HCT116 (cell line): Measurements from ENCODE around the gene CATSPERZ. TPM values are rescaled to one million over a fixed set of nuclear protein-coding genes. Genes with fewer than 3 reads are reported as not detected.
"Not testable (repeated sequence)": the region's sequence is repeated elsewhere in the genome, so short reads cannot be mapped to it uniquely, and the experiment has no call there.

Experiments
- ATAC-seq: fragments of 200-7000 bp; cut with Tn5 transposase; 2 replicates; pipeline ENCODE4 v1.9.1; 2020; ENCODE audit warnings: mild to moderate bottlenecking, moderate library complexity
- BruUV-seq: library from RNA; stranded (reverse); fragments of 400-500 nt; replicated peaks from 2 replicates; lab custom pipeline; 2021; lab: Mats Ljungman, UMichigan
- CTCF ChIA-PET: fragments of 300-600 bp; sonication (Branson Sonifier 250); formaldehyde crosslinking; loops from one replicate; lab custom pipeline; 2021; ENCODE audit warnings: antibody characterized with exemption; lab: Charles Lee
- POLR2A ChIA-PET: fragments of 300-600, 350-600 bp; sonication (Branson Sonifier 250); formaldehyde crosslinking; loops from one replicate; lab custom pipeline; 2021; ENCODE audit warnings: antibody characterized with exemption; lab: Charles Lee
- RAD21 ChIA-PET, 2 experiments: fragments of 300-600 bp; sonication (Branson Sonifier 250); formaldehyde crosslinking; loops; one replicate each; lab custom pipeline; 2023; ENCODE audit warnings: low total read pairs in 2 of 2; ENCODE audit not compliant: uncharacterized antibody in 2 of 2, unreplicated experiment in 2 of 2, low non-redundant PET in 1 of 2; lab: Charles Lee
- DNase-seq: peaks from one replicate; pipeline ENCODE4 v3.0.0-alpha.2; 2010; ENCODE audit warnings: low read depth, low spot score
- H2AFZ ChIP-seq: fragments of 200-600 bp; shearing (Covaris generic), sonication (generic); 2 replicates; pipeline ENCODE4 v1.6.1; 2017; ENCODE audit warnings: low read depth, mixed run types, mixed read lengths, antibody characterized with exemption, low read length; ENCODE audit not compliant: poor library complexity, severe bottlenecking
- H3K27ac ChIP-seq: 2 replicates; pipeline ENCODE4 v1.5.1; 2012; ENCODE audit warnings: low read depth, low read length
- H3K27me3 ChIP-seq: fragments of 200-600 bp; sonication (generic); 2 replicates; pipeline ENCODE4 v1.6.1; 2016; ENCODE audit warnings: mixed run types, low read length, mixed read lengths; ENCODE audit not compliant: insufficient read depth
- H3K36me3 ChIP-seq, 2 experiments: fragments of 200-500 bp in 1 of 2; fragments of 200-600 bp in 1 of 2; sonication (Bioruptor generic) in 1 of 2; sonication (generic) in 1 of 2; 2 replicates each; pipeline versions ENCODE4 v1.5.1 to v1.6.1; 2014 to 2016; ENCODE audit warnings: low read length in 2 of 2, inconsistent platforms in 1 of 2, mixed read lengths in 1 of 2, mixed run types in 1 of 2; ENCODE audit not compliant: insufficient read depth in 2 of 2, control insufficient read depth in 1 of 2
- H3K4me1 ChIP-seq, 2 experiments: fragments of 200-600 bp in 1 of 2; sonication (generic) in 1 of 2; 2 replicates each; pipeline versions ENCODE4 v1.5.1 to v1.6.1; 2012 to 2017; ENCODE audit warnings: low read length in 2 of 2, inconsistent platforms in 1 of 2, mild to moderate bottlenecking in 1 of 2, mixed read lengths in 1 of 2, mixed run types in 1 of 2, moderate library complexity in 1 of 2; ENCODE audit not compliant: insufficient read depth in 2 of 2, control insufficient read depth in 1 of 2
- H3K4me2 ChIP-seq: fragments of 200-600 bp; sonication (generic); 2 replicates; pipeline ENCODE4 v1.6.1; 2017; ENCODE audit warnings: mixed run types, low read length, mixed read lengths
- H3K4me3 ChIP-seq, 2 experiments: fragments of 200-600 bp in 1 of 2; sonication (generic) in 1 of 2; replicated peaks in 1 of 2; 2 replicates each; pipeline ENCODE4 v1.5.1; 2011 to 2016; ENCODE audit warnings: low read length in 2 of 2, control low read depth in 1 of 2, low read depth in 1 of 2, mild to moderate bottlenecking in 1 of 2, mixed read lengths in 1 of 2, mixed run types in 1 of 2
- H3K79me2 ChIP-seq: fragments of 200-600 bp; sonication (generic); 2 replicates; pipeline ENCODE4 v1.6.1; 2017; ENCODE audit warnings: mild to moderate bottlenecking, mixed run types, low read length, moderate library complexity, mixed read lengths; ENCODE audit not compliant: insufficient read depth
- H3K9ac ChIP-seq: fragments of 200-600 bp; sonication (generic); 2 replicates; pipeline ENCODE4 v1.6.1; 2016; ENCODE audit warnings: low read length, mixed read lengths
- H3K9me2 ChIP-seq: fragments of 200-600 bp; sonication (generic), shearing (Covaris generic); 2 replicates; pipeline ENCODE4 v1.6.1; 2017; ENCODE audit warnings: mixed run types, mild to moderate bottlenecking, moderate library complexity; ENCODE audit not compliant: insufficient read depth
- H3K9me3 ChIP-seq, 2 experiments: fragments of 200-500 bp in 1 of 2; fragments of 200-600 bp in 1 of 2; sonication (Bioruptor generic) in 1 of 2; sonication (generic) in 1 of 2; 2 replicates each; pipeline ENCODE4 v1.6.1; 2014 to 2017; ENCODE audit warnings: low read length in 2 of 2, mixed read lengths in 2 of 2, inconsistent platforms in 1 of 2, low read depth in 1 of 2, mild to moderate bottlenecking in 1 of 2, mixed run types in 1 of 2, moderate library complexity in 1 of 2; ENCODE audit not compliant: control insufficient read depth in 1 of 2, insufficient read depth in 1 of 2
- H4K20me1 ChIP-seq: fragments of 200-600 bp; sonication (generic), shearing (Covaris generic); 2 replicates; pipeline ENCODE4 v1.6.1; 2017; ENCODE audit warnings: mixed run types, mild to moderate bottlenecking, moderate library complexity; ENCODE audit not compliant: insufficient read depth
- CTCF ChIP-seq, 3 experiments: fragments of 200-600 bp in 1 of 3; sonication (generic) in 1 of 3; IDR thresholded peaks in 2 of 3; conservative IDR thresholded peaks in 1 of 3; 2 replicates each; pipeline ENCODE4 v1.5.1; 2012 to 2017; ENCODE audit warnings: low read depth in 2 of 3, low read length in 2 of 3, antibody characterized with exemption in 1 of 3, borderline replicate concordance in 1 of 3, control low read depth in 1 of 3, mild to moderate bottlenecking in 1 of 3, mixed read lengths in 1 of 3, mixed run types in 1 of 3, moderate library complexity in 1 of 3; ENCODE audit not compliant: insufficient read depth in 1 of 3
- MAX ChIP-seq: IDR thresholded peaks from 2 replicates; pipeline ENCODE4 v1.6.1; 2012
- POLR2AphosphoS5 ChIP-seq: IDR thresholded peaks from 2 replicates; pipeline ENCODE4 v1.6.1; 2011; ENCODE audit warnings: mild to moderate bottlenecking, low read depth, low read length, moderate library complexity
- ZFX ChIP-seq: fragments of 450-650 bp; IDR thresholded peaks from 2 replicates; pipeline ENCODE4 v1.6.1; 2017
- intact Hi-C: fragments of 100-400 bp; cut with micrococcal nuclease; formaldehyde crosslinking; loops from 2 replicates; pipeline ENCODE4 v1.10.0; 2022
- total RNA-seq: library from RNA; stranded (reverse); gene quantifications from one replicate; pipeline ENCODE4 v1.2.1, GENCODE V29; 2021; ENCODE audit not compliant: unreplicated experiment
- TF ChIP-seq, protein P1 (sequence below): IDR thresholded peaks from 2 replicates; pipeline ENCODE4 v1.6.1; 2011; ENCODE audit warnings: mild to moderate bottlenecking, low read length, moderate library complexity; ENCODE audit not compliant: insufficient replicate concordance; ENCODE audit errors: extremely low read depth

The CATSPERZ gene
- total RNA-seq, 1 experiment from 2014 or later: 1.7 TPM

- DNase-seq, H2AFZ ChIP-seq, BruUV-seq, H4K20me1 ChIP-seq, intact Hi-C loops, H3K9me2 ChIP-seq, ATAC-seq, H3K27me3 ChIP-seq, H3K9me3 ChIP-seq: not testable (repeated sequence)
- peak overlapping the region; percentile 89 for H3K9ac ChIP-seq
- POLR2A ChIA-PET: interaction anchor here (2.1 to 3.0 kb wide), 2 partner anchors 17 to 39 kb away, joined by 18 to 77 read pairs; no protein-coding TSS in a partner anchor
- CTCF ChIA-PET: interaction anchor here (3.2 to 3.7 kb wide), 2 partner anchors 27 to 40 kb away, joined by 27 to 92 read pairs; no protein-coding TSS in a partner anchor
- peak overlapping the region; percentile 77 for H3K4me2 ChIP-seq
- H3K4me3 ChIP-seq: peak overlapping the region; percentile 80 to 84
- peak overlapping the region; percentile 83 for H3K27ac ChIP-seq
- peaks cover 40% of the 10 kb centered on the region for H3K79me2 ChIP-seq
- RAD21 ChIA-PET: interaction anchor here (0.7 to 2.6 kb wide), 3 partner anchors 39 to 41 kb away, joined by 3 to 29 read pairs (median 5); no protein-coding TSS in a partner anchor
- peaks cover 5 to 23% of the 10 kb centered on the region in 2 experiments; a peak in 2 of 4 replicates for H3K36me3 ChIP-seq
- peak; percentile 11 for TF ChIP-seq POLR2AphosphoS5
- H3K4me1 ChIP-seq: peaks cover 15 to 43% of the 10 kb centered on the region in 2 experiments
Observed at GRCh38 chr11:64315667-64316526, 15.7 kb downstream of the CATSPERZ start.

- RAD21 ChIA-PET: interaction anchor here (0.7 to 2.6 kb wide), 6 partner anchors 36 to 45 kb away, joined by 3 to 29 read pairs (median 4); no protein-coding TSS in a partner anchor
Observed at GRCh38 chr11:64316672-64317324, 16.6 kb downstream of the CATSPERZ start.

More at GRCh38 chr11:64316672-64317324, 16.6 kb downstream of the CATSPERZ start:
- ChIA-PET CTCF (interaction anchor here (0.8 to 3.7 kb wide), 15 partner anchors 10 to 336 kb away, joined by 3 to 92 read pairs (median 6); partner anchors contain the start of genes ESRRA and FKBP2), POLR2A (interaction anchor here (0.8 to 3.0 kb wide), 16 partner anchors 10 to 75 kb away, joined by 3 to 77 read pairs (median 8); partner anchors contain the start of genes CATSPERZ, ESRRA, FKBP2 and PLCB3)
- peak overlapping the region; percentile 77 for H3K4me2 ChIP-seq
- peaks cover 7 to 23% of the 10 kb centered on the region in 2 experiments; a peak in 2 of 4 replicates for H3K36me3 ChIP-seq
- peak overlapping the region; percentile 89 for H3K9ac ChIP-seq
- H3K4me1 ChIP-seq: peaks cover 22 to 51% of the 10 kb centered on the region in 2 experiments
- intact Hi-C loops: loop anchor here (1.0 kb wide), 3 partner anchors 15 to 43 kb away; partner anchors contain the start of gene RPS6KA4
- TF ChIP-seq POLR2AphosphoS5: no peak; the same call in 1 of the 2 replicates
- TF ChIP-seq CTCF (IDR thresholded peaks at IDR 0.05 in 2 of 3, conservative IDR thresholded peaks at IDR 0.05 in 1 of 3; ENCODE audit: borderline replicate concordance in 1 of 3, insufficient read depth in 1 of 3, low read depth in 2 of 3, low read length in 2 of 3): peak in 2 of 3 experiments; percentile 27 to 34; a peak in 2 of 6 replicates
- TF ChIP-seq MAX: no peak
- TF ChIP-seq, protein P1, sequence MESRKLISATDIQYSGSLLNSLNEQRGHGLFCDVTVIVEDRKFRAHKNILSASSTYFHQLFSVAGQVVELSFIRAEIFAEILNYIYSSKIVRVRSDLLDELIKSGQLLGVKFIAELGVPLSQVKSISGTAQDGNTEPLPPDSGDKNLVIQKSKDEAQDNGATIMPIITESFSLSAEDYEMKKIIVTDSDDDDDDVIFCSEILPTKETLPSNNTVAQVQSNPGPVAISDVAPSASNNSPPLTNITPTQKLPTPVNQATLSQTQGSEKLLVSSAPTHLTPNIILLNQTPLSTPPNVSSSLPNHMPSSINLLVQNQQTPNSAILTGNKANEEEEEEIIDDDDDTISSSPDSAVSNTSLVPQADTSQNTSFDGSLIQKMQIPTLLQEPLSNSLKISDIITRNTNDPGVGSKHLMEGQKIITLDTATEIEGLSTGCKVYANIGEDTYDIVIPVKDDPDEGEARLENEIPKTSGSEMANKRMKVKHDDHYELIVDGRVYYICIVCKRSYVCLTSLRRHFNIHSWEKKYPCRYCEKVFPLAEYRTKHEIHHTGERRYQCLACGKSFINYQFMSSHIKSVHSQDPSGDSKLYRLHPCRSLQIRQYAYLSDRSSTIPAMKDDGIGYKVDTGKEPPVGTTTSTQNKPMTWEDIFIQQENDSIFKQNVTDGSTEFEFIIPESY: no peak
- 0 out of 2 replicates have a peak, but pooled peaks have one; percentile 22 for TF ChIP-seq ZFX
- H3K9me2 ChIP-seq: no peaks in the 10 kb centered on the region
- peak overlapping the region; percentile 80 to 84 for H3K4me3 ChIP-seq
- BruUV-seq: TSS peak; percentile 99
- DNase-seq (peak; percentile 44), ATAC-seq (peak; percentile 23)
- no peaks in the 10 kb centered on the region for H3K9me3 ChIP-seq
- H3K27me3 ChIP-seq: no peaks in the 10 kb centered on the region
- peak overlapping the region; percentile 83 for H3K27ac ChIP-seq
- H2AFZ ChIP-seq: no peak overlapping the region
- no peaks in the 10 kb centered on the region for H4K20me1 ChIP-seq
- H3K79me2 ChIP-seq: peaks cover 37% of the 10 kb centered on the region
